Right hindlimb (tissue), 1 donor: ENCODE data around the gene ERC1.

Experiments
- DNase-seq: peaks from one replicate; pipeline ENCODE4 v3.0.0-alpha.2; 2018

ERC1 gene

GRCh38 chr12:1499351-1499750 lies 508.3 kb downstream of the ERC1 start:
- DNase-seq, result no peak

GRCh38 chr12:1500095-1500801 lies 509.2 kb downstream of the ERC1 start:
- peak; percentile 28 for DNase-seq

GRCh38 chr12:1501001-1501400 lies 510.0 kb downstream of the ERC1 start:
- DNase-seq, result no peak

- DNase-seq, result peak; percentile 87
These were observed 510.8 kb downstream of the ERC1 start for GRCh38 chr12:1501695-1502378.

GRCh38 chr12:1502379-1502720 lies 511.3 kb downstream of the ERC1 start:
- peak; percentile 89 for DNase-seq

GRCh38 chr12:1502831-1503230 lies 511.8 kb downstream of the ERC1 start:
- DNase-seq, result peak; percentile 68

GRCh38 chr12:1503281-1503711 lies 512.3 kb downstream of the ERC1 start:
- no peak for DNase-seq

GRCh38 chr12:1504304-1504894 lies 513.4 kb downstream of the ERC1 start:
- no peak for DNase-seq

- no peak for DNase-seq
These were observed 513.9 kb downstream of the ERC1 start for GRCh38 chr12:1504895-1505311.

- no peak for DNase-seq
These were observed 514.6 kb downstream of the ERC1 start for GRCh38 chr12:1505576-1505975.

- no peak for DNase-seq
These were observed 516.3 kb downstream of the ERC1 start for GRCh38 chr12:1507308-1507707.

GRCh38 chr12:1509413-1510052 lies 518.5 kb downstream of the ERC1 start:
- no peak for DNase-seq

GRCh38 chr12:1510056-1510812 lies 519.2 kb downstream of the ERC1 start:
- DNase-seq, result peak; percentile 73

- DNase-seq, result no peak
These were observed 524.0 kb downstream of the ERC1 start for GRCh38 chr12:1515010-1515409.

- DNase-seq, result no peak
These were observed 524.4 kb downstream of the ERC1 start for GRCh38 chr12:1515428-1515827.

GRCh38 chr12:1517007-1517406 lies 526.0 kb downstream of the ERC1 start:
- DNase-seq, result no peak

GRCh38 chr12:1517734-1518525 lies 526.9 kb downstream of the ERC1 start:
- DNase-seq, result no peak

GRCh38 chr12:1518591-1519516 lies 527.8 kb downstream of the ERC1 start:
- DNase-seq, result no peak

GRCh38 chr12:1519642-1520041 lies 528.6 kb downstream of the ERC1 start:
- no peak for DNase-seq

GRCh38 chr12:1523046-1523445 lies 532.0 kb downstream of the ERC1 start:
- no peak for DNase-seq

- DNase-seq, result no peak
These were observed 532.6 kb downstream of the ERC1 start for GRCh38 chr12:1523558-1524050.
